Caco-2 (cell line): ENCODE data around the gene HTRA3. TPM values are rescaled to one million over a fixed set of nuclear protein-coding genes. Genes with fewer than 3 reads are reported as not detected.

Experiments used
- BruUV-seq: library from RNA; stranded (reverse); fragments of 400-500 nt; replicated peaks from 2 replicates; lab custom pipeline; 2021; lab: Mats Ljungman, UMichigan
- CTCF ChIA-PET: fragments of 300-600 bp; sonication (Branson Sonifier 250); formaldehyde crosslinking; loops from one replicate; lab custom pipeline; 2022; ENCODE audit warnings: antibody characterized with exemption; lab: Charles Lee
- POLR2A ChIA-PET: fragments of 300-600 bp; sonication (Branson Sonifier 250); formaldehyde crosslinking; loops from one replicate; lab custom pipeline; 2022; ENCODE audit warnings: antibody characterized with exemption; lab: Charles Lee
- DNase-seq, 2 experiments: peaks; one replicate each; pipeline versions ENCODE4 v3.0.0 to v3.0.0-alpha.2; 2020 to 2022
- H3K27me3 ChIP-seq: replicated peaks from 2 replicates; pipeline ENCODE4 v1.6.0; 2011; ENCODE audit warnings: low read length; ENCODE audit not compliant: control insufficient read depth, insufficient read depth
- H3K36me3 ChIP-seq: 2 replicates; pipeline ENCODE4 v1.5.1; 2011; ENCODE audit warnings: low read length; ENCODE audit not compliant: control insufficient read depth, insufficient read depth
- H3K4me1 ChIP-seq: fragments of 250-450 bp; sonication (Bioruptor Pico); 2 replicates; pipeline ENCODE4 v1.5.1; 2020; ENCODE audit warnings: mild to moderate bottlenecking
- H3K4me3 ChIP-seq: 2 replicates; pipeline ENCODE4 v1.5.1; 2011; ENCODE audit warnings: low read depth, mild to moderate bottlenecking, control low read depth, low read length
- H3K9me3 ChIP-seq: fragments of 250-450 bp; sonication (Bioruptor Pico); 2 replicates; pipeline ENCODE4 v1.5.1; 2020; ENCODE audit warnings: mild to moderate bottlenecking, moderate library complexity
- H3K27ac Mint-ChIP-seq: one replicate; pipeline ENCODE4 v1.8.0; 2022; ENCODE audit warnings: mixed read lengths; ENCODE audit not compliant: unreplicated experiment
- H3K27me3 Mint-ChIP-seq: one replicate; pipeline ENCODE4 v1.8.0; 2022; ENCODE audit warnings: mixed read lengths; ENCODE audit not compliant: insufficient read depth, unreplicated experiment
- H3K36me3 Mint-ChIP-seq: one replicate; pipeline ENCODE4 v1.8.0; 2022; ENCODE audit warnings: mild to moderate bottlenecking, mixed read lengths; ENCODE audit not compliant: insufficient read depth, unreplicated experiment
- H3K4me1 Mint-ChIP-seq: one replicate; pipeline ENCODE4 v1.8.0; 2022; ENCODE audit warnings: low read depth, mixed read lengths; ENCODE audit not compliant: unreplicated experiment
- H3K4me3 Mint-ChIP-seq: one replicate; pipeline ENCODE4 v1.8.0; 2022; ENCODE audit warnings: mild to moderate bottlenecking, moderate library complexity, mixed read lengths; ENCODE audit not compliant: unreplicated experiment
- H3K9me3 Mint-ChIP-seq: one replicate; pipeline ENCODE4 v1.8.0; 2022; ENCODE audit warnings: mixed read lengths; ENCODE audit not compliant: unreplicated experiment
- intact Hi-C: fragments of 100-400 bp; cut with micrococcal nuclease; formaldehyde crosslinking; loops from one replicate; pipeline ENCODE4 v1.10.0; 2022; ENCODE audit not compliant: unreplicated experiment
- total RNA-seq: library from RNA; stranded (reverse); gene quantifications from 2 replicates; pipeline ENCODE4 v1.2.3, GENCODE V29; 2022
- TF ChIP-seq, protein P1 (sequence below), 2 experiments: fragments of 200-600 bp in 1 of 2; IDR thresholded peaks; 1 replicate in 1 of 2; 2 replicates in 1 of 2; pipeline versions ENCODE4 v1.5.1 to v1.8.0; 2011 to 2022; ENCODE audit warnings: antibody characterized with exemption in 1 of 2, control low read depth in 1 of 2, inconsistent platforms in 1 of 2, low read depth in 1 of 2, low read length in 1 of 2, mild to moderate bottlenecking in 1 of 2, moderate library complexity in 1 of 2; ENCODE audit not compliant: insufficient read depth in 1 of 2, severe bottlenecking in 1 of 2, unreplicated experiment in 1 of 2

Gene HTRA3
- total RNA-seq, 1 experiment from 2014 or later, result 0.66 TPM

DNA sequence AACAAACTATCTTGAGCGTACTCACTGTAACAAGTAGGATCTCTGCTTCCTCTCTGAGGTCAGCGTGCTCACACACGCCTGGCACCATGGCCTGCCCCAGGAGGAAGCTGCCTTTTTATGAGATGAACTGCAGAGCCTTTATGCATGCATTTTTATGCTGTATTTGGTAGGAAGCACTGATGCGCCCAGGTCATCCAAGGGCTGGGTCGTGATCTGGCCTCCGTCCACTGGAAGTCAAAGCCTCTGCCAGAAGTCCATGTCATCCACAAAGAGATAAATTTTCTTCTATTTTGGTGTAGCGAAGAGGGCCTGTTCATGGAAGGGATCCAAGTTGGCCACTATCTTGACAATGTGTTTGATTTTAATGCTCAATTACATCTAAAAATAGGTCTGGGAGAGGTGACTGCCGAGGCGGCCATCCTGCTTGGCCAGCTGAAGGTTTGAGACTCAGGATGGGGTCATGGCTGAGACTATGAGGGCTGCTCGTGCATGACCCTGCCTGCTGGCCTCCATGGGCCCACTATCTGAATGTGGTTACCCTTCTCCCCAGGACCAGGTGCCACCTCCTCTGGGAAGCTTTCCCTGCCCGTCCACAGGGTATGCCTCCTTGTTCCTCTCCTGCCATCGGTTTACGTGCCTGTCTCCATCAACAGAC is 50.3 kb downstream of the HTRA3 start:
- intact Hi-C loops, result no loop called here

DNA sequence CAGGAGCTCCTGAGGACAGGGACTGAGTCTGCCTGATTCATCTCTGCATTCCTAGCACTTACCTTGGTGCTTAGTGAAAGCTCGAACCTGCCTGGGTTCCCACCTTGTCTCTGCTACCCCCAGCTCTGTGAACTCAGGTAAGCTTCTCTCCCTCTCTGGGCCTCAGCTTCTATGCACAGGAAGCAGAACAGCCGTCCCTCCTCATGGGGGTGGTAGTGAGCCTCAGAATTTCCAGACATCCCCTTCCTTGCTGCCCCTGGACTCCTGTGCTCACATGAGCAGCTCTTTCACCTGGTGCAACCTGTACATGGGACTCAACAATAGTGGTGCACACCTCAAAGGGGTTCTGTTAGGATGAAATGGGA is 50.8 kb downstream of the HTRA3 start:
- intact Hi-C loops, result no loop called here
- Histone ChIP-seq H3K27me3 (no peaks in the 10 kb centered on the region), H3K9me3 (no peaks in the 10 kb centered on the region), H3K4me3 (no peak overlapping the region), H3K4me1 (peaks cover 11% of the 10 kb centered on the region), H3K36me3 (no peaks in the 10 kb centered on the region)
- Mint-ChIP-seq H3K9me3 (no peaks in the 10 kb centered on the region), H3K27me3 (no peaks in the 10 kb centered on the region), H3K4me1 (peaks cover 9% of the 10 kb centered on the region), H3K36me3 (peaks cover 5% of the 10 kb centered on the region), H3K4me3 (no peak overlapping the region), H3K27ac (no peak overlapping the region)
- TF ChIP-seq, protein P1, sequence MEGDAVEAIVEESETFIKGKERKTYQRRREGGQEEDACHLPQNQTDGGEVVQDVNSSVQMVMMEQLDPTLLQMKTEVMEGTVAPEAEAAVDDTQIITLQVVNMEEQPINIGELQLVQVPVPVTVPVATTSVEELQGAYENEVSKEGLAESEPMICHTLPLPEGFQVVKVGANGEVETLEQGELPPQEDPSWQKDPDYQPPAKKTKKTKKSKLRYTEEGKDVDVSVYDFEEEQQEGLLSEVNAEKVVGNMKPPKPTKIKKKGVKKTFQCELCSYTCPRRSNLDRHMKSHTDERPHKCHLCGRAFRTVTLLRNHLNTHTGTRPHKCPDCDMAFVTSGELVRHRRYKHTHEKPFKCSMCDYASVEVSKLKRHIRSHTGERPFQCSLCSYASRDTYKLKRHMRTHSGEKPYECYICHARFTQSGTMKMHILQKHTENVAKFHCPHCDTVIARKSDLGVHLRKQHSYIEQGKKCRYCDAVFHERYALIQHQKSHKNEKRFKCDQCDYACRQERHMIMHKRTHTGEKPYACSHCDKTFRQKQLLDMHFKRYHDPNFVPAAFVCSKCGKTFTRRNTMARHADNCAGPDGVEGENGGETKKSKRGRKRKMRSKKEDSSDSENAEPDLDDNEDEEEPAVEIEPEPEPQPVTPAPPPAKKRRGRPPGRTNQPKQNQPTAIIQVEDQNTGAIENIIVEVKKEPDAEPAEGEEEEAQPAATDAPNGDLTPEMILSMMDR (IDR thresholded peaks at IDR 0.05; ENCODE audit: insufficient read depth in 1 of 2, low read depth in 1 of 2, low read length in 1 of 2, severe bottlenecking in 1 of 2, unreplicated experiment in 1 of 2), result peak in 1 of 2 experiments; percentile 23
- CTCF ChIA-PET, result interaction anchor here (0.7 to 1.1 kb wide), 2 partner anchors 78 to 82 kb away, joined by 3 to 4 read pairs; no protein-coding TSS in a partner anchor
- no TSS peak for BruUV-seq
- no peak for DNase-seq
- POLR2A ChIA-PET, result no interaction called here

More for the DNA sequence above, 50.3 kb downstream of the HTRA3 start:
- Mint-ChIP-seq H3K4me1 (peaks cover 14% of the 10 kb centered on the region), H3K36me3 (peaks cover 5% of the 10 kb centered on the region), H3K9me3 (no peaks in the 10 kb centered on the region), H3K4me3 (no peak overlapping the region), H3K27ac (no peak overlapping the region), H3K27me3 (no peaks in the 10 kb centered on the region)
- Histone ChIP-seq H3K4me3 (no peak overlapping the region), H3K9me3 (no peaks in the 10 kb centered on the region), H3K4me1 (peaks cover 12% of the 10 kb centered on the region), H3K27me3 (no peaks in the 10 kb centered on the region), H3K36me3 (no peaks in the 10 kb centered on the region)
- ChIA-PET POLR2A (no interaction called here), CTCF (interaction anchor here (0.7 to 1.1 kb wide), 2 partner anchors 78 to 83 kb away, joined by 3 to 4 read pairs; no protein-coding TSS in a partner anchor)
- TF ChIP-seq, protein P1 (IDR thresholded peaks at IDR 0.05; ENCODE audit: insufficient read depth in 1 of 2, low read depth in 1 of 2, low read length in 1 of 2, severe bottlenecking in 1 of 2, unreplicated experiment in 1 of 2), result no peak
- BruUV-seq, result no TSS peak
- DNase-seq, result no peak

DNA sequence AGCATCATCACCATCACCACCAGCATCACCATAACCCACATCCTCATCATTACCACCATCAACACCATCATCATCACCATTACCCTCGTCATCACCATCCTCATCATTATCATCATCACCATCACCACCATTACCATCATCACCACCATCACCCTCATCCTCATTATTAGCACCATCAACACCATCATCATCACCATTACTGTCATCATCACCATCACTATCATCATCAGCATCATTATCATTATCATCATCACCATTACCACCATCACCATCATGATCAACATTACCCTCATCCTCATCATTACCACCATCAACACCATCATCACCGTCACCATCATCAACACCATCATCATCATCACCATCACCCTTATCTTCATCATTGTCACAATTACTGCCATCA is 51.7 kb downstream of the HTRA3 start:
- ChIA-PET CTCF (no interaction called here), POLR2A (no interaction called here)
- H3K9me3 ChIP-seq, result peaks cover under 1% of the 10 kb centered on the region; the same call in 1 of the 2 replicates
- no TSS peak for BruUV-seq
- no peaks in the 10 kb centered on the region for H3K27me3 ChIP-seq
- H3K4me3 ChIP-seq, result no peak overlapping the region
- Mint-ChIP-seq H3K4me3 (no peak overlapping the region), H3K27ac (no peak overlapping the region), H3K36me3 (peaks cover 5% of the 10 kb centered on the region), H3K4me1 (peaks cover under 1% of the 10 kb centered on the region), H3K9me3 (no peaks in the 10 kb centered on the region), H3K27me3 (no peaks in the 10 kb centered on the region)
- DNase-seq, result no peak
- peaks cover 2% of the 10 kb centered on the region for H3K4me1 ChIP-seq
- H3K36me3 ChIP-seq, result no peaks in the 10 kb centered on the region
- TF ChIP-seq, protein P1 (IDR thresholded peaks at IDR 0.05; ENCODE audit: insufficient read depth in 1 of 2, low read depth in 1 of 2, low read length in 1 of 2, severe bottlenecking in 1 of 2, unreplicated experiment in 1 of 2), result no peak
- intact Hi-C loops, result no loop called here
